GM19240 (cell line): ENCODE measurements around the gene GABRB3.

ENCODE experiments used
- DNase-seq: peaks from one replicate; pipeline ENCODE4 v3.0.0; 2011; ENCODE audit warnings: low spot score; ENCODE audit not compliant: insufficient read length

The GABRB3 gene

GRCh38 chr15:26561896-26562295 lies 211.0 kb downstream of the GABRB3 start:
- DNase-seq: no peak

- DNase-seq: no peak
Measured at GRCh38 chr15:26561130-26561529, 211.7 kb downstream of the GABRB3 start.

GRCh38 chr15:26555898-26556297 lies 217.0 kb downstream of the GABRB3 start:
- DNase-seq: no peak

GRCh38 chr15:26551473-26551872 lies 221.4 kb downstream of the GABRB3 start:
- no peak for DNase-seq

- no peak for DNase-seq
Measured at GRCh38 chr15:26550880-26551279, 222.0 kb downstream of the GABRB3 start.

- no peak for DNase-seq
Measured at GRCh38 chr15:26537663-26538062, 235.2 kb downstream of the GABRB3 start.

- no peak for DNase-seq
Measured at GRCh38 chr15:26531489-26531888, 241.4 kb downstream of the GABRB3 start.

GRCh38 chr15:26525096-26525495 lies 247.8 kb downstream of the GABRB3 start:
- no peak for DNase-seq

- DNase-seq: no peak
Measured at GRCh38 chr15:26521691-26522198, 251.1 kb downstream of the GABRB3 start.

GRCh38 chr15:26521130-26521529 lies 251.7 kb downstream of the GABRB3 start:
- DNase-seq: no peak

- no peak for DNase-seq
Measured at GRCh38 chr15:26518885-26519284, 254.0 kb downstream of the GABRB3 start.

- no peak for DNase-seq
Measured at GRCh38 chr15:26516102-26516980, 256.5 kb downstream of the GABRB3 start.

- no peak for DNase-seq
Measured at GRCh38 chr15:26504009-26504408, 268.9 kb downstream of the GABRB3 start.
